IPS-20b (cell line): ENCODE data around the gene CLUH.
"Not testable (repeated sequence)": the region's sequence is repeated elsewhere in the genome, so short reads cannot be mapped to it uniquely, and the experiment has no call there.

Experiments
- H3K27ac ChIP-seq: one replicate; pipeline ENCODE4 v1.5.1; 2013; ENCODE audit warnings: low read length
- H3K27me3 ChIP-seq: 2 replicates; pipeline ENCODE4 v1.6.1; 2013; ENCODE audit warnings: mild to moderate bottlenecking, low read length, inconsistent platforms; ENCODE audit not compliant: insufficient read depth
- H3K36me3 ChIP-seq: 2 replicates; pipeline ENCODE4 v1.6.1; 2013; ENCODE audit warnings: low read depth, mild to moderate bottlenecking, inconsistent platforms, low read length, moderate library complexity; ENCODE audit not compliant: insufficient read depth
- H3K4me1 ChIP-seq: 2 replicates; pipeline ENCODE4 v1.6.1; 2013; ENCODE audit warnings: mild to moderate bottlenecking, control low read depth, inconsistent platforms, low read length, moderate library complexity; ENCODE audit not compliant: insufficient read depth
- H3K4me3 ChIP-seq: 2 replicates; pipeline ENCODE4 v1.5.1; 2013; ENCODE audit warnings: mild to moderate bottlenecking, low read length, inconsistent platforms
- H3K9ac ChIP-seq: 2 replicates; pipeline ENCODE4 v1.6.1; 2013; ENCODE audit warnings: low read depth, mild to moderate bottlenecking, inconsistent platforms, low read length, moderate library complexity
- H3K9me3 ChIP-seq: 2 replicates; pipeline ENCODE4 v1.6.1; 2013; ENCODE audit warnings: mild to moderate bottlenecking, low read depth, low read length, inconsistent platforms; ENCODE audit not compliant: insufficient read depth

Gene CLUH

DNA sequence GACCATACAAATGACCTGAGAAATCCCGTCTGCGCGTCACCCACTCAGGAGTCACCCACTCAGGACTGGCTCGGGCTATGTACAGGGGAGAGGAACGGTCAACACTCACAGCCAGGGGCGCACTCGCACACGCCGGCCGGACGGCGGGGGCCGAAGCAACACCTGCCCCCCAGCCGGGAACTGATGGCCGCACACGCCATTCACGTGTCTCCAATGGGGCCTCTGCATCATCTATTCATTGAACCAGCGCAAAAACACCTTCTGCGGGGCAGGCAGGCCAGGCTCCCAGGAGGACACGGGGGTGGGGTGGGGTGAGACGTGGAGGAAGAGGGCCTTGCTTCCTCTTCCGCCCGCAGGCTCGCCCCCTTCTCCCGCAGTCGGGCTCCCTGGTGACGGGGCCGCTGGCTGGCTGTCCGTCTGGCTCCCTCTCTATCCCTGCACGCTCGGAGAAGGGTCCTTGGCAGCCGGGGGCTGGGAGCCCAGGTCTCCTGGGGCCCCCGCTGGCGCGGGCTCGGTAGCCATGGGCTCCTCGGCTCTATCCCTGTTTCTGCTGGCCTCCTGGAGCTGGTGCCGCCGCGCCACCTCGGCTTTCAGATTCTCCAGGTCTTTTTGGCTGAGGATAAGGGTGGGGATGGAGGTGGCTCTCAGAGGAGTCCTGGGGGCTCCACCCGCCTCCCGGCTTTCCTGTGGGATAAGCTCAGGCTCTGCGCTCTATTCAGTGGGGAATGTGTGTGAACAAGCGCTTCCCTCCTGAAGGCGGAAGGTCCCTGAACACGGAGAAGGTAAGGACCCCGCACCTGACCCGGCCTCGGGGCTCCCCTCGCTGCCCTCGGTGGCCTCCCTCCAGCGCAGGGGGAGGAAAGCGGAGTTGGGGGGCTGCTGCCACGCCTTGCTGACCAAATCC lies 21.1 kb downstream of the CLUH start:
- Histone ChIP-seq H3K9ac (no peak overlapping the region), H3K36me3 (peaks cover 16% of the 10 kb centered on the region), H3K27ac (no peak overlapping the region), H3K27me3 (no peaks in the 10 kb centered on the region), H3K4me1 (no peaks in the 10 kb centered on the region), H3K9me3 (no peaks in the 10 kb centered on the region), H3K4me3 (no peak overlapping the region)

DNA sequence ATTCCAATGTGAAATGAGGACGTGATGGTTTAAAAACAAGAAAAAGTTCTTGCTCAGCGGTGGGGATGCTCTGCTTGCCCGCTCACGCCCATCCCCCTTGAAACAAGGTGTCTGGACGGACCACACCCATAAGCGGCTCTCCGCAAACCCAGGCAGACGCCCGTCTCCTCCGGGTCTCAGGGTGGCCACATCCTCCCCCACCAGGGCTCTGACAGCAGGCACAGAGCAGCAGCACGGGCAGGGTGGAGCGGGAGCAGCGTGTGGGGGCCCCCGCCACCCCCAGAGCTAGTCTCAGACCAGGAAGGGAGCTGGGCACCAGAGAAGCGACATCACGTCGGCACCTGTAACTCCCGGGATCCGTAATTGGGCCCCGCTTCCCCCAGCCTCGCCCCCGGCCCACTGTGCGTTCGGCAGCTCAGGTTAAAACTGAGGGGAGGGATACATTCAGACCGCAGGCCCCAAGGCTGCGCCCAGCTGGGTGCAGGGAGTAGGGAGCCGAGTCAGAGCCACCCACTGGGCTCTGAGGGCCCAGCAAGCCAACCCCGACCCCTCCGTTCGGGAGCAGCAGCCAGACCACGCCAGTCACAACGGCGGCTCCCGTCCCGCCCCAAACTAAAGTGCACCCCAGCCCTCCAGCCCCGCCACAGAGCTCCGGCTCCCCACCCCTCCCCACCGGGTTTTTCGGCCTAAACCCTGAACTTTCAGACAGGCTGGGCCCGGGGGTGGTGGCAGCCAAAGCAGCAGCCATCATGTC lies 22.0 kb downstream of the CLUH start:
- Histone ChIP-seq H3K9ac (no peak overlapping the region), H3K27ac (no peak overlapping the region), H3K27me3 (no peaks in the 10 kb centered on the region), H3K4me3 (no peak overlapping the region), H3K4me1 (no peaks in the 10 kb centered on the region), H3K36me3 (peaks cover 16% of the 10 kb centered on the region), H3K9me3 (no peaks in the 10 kb centered on the region)

DNA sequence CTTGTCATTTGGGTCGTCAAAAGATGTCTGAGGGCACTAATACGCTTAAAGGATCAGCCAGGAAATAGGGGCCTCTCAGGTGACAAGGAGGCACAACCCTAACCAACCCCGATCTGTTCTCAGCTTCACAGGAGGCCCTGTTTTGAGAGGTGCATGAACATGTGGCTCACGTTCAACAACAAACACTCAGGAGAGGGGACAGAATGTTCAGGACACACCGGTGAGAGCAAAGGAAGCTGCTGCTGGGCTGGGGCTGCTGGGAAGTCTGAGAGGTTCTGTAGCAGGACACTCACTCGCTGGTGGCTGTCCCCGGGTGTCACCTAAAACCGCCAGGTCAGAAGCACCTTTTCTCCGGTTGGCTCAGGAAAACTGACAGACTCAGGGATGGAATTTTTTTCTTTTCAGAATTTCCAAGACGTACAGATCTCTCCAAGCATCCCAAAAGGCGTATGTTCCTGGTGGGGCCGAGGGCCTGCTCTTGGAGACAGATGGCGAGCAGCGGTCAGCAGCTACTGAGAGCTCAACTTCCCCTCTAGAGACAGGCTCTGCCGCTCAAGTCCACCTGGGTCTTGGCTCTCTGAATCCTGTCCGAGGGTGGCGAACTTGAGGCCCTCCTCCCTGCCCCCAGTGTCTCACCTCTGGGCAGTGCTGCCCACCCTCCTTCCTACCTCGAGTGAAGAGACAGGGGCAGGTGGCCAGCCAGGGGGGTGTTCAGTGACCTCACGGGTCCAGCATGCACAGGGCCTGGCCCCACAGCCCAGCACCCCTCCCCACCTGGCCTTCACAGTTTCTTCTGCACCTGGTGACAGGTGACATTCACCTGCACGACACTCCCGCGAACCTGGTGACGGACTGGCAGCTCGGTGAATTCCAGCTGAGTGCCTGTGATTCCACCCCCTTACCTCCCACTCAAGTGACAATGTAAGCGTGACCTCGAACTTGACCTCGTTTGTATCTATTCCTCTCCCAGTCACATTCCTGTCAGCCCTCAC lies 22.9 kb downstream of the CLUH start:
- no peaks in the 10 kb centered on the region for H3K9me3 ChIP-seq
- no peak overlapping the region for H3K27ac ChIP-seq
- H3K4me3 ChIP-seq: no peak overlapping the region
- H3K27me3 ChIP-seq: no peaks in the 10 kb centered on the region
- H3K9ac ChIP-seq: no peak overlapping the region
- peaks cover 16% of the 10 kb centered on the region; the same call in 1 of the 2 replicates for H3K36me3 ChIP-seq
- H3K4me1 ChIP-seq: no peaks in the 10 kb centered on the region

DNA sequence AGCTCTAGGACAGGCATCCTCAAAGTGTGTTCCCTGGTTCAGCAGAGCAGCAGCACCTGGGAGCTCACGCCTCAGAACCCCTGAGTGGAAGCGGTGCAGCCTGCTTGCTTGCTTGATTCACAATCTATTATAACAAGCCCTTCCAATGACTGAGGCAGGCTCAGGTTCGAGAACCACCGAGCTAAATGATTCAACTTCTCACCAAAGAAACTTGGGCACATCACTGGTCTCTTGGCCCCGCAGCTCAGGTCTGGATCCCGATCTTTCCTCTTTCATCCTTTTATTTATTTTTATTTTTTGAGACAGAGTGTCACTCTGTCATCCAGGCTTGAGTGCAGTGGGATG lies 24.5 kb downstream of the CLUH start:
- Histone ChIP-seq H3K9me3 (no peaks in the 10 kb centered on the region), H3K9ac (no peak overlapping the region), H3K36me3 (peaks cover 32% of the 10 kb centered on the region)

DNA sequence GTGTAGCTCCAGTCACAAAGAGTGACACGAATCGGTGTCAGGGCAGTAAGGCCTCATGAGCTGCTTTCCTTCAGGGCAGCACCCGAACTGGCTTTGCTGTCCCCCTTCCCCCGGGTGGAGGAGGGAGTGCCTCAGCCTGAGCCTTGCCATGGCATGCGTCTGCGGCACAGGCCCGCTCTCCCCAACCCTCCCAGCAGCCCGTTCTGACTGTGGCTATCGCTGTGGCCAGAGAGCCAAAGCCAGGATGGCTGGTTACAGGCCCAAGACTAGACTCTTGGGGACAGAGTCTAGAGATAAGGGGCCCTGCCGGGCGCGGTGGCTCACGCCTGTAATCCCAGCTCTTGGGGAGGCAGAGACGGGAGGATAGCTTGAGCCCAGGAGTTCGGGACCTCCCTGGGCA lies 25.9 kb downstream of the CLUH start:
- no peak overlapping the region for H3K27ac ChIP-seq
- no peak overlapping the region for H3K4me3 ChIP-seq
- no peaks in the 10 kb centered on the region for H3K27me3 ChIP-seq
- H3K9me3 ChIP-seq: no peaks in the 10 kb centered on the region
- H3K9ac ChIP-seq: no peak overlapping the region
- H3K36me3 ChIP-seq: peaks cover 37% of the 10 kb centered on the region
- no peaks in the 10 kb centered on the region for H3K4me1 ChIP-seq

More for the DNA sequence above, 24.5 kb downstream of the CLUH start:
- Histone ChIP-seq H3K4me1 (no peaks in the 10 kb centered on the region), H3K4me3 (no peak overlapping the region), H3K27ac (no peak overlapping the region), H3K27me3 (no peaks in the 10 kb centered on the region)

DNA sequence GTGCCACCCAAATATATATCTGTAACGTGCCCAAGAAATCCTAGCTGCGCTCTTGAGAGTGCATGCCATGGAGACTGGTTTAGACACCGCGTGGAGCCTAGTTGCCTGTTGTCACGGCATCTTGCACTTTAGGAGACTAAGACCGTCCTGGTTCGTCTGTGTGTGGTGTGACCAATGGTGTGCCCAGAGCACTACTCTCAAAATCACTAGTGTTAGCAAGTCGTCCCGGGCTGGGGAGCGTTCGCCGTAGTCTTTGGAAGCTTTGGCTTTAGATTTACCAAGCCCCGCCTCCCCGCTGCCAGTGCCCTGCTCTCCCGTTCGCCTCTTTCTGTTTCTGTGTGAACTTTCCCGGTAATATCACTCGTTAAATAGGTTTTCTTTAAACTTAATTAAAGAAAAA lies 27.0 kb downstream of the CLUH start:
- Histone ChIP-seq H3K27ac (no peak overlapping the region), H3K9me3 (no peaks in the 10 kb centered on the region), H3K9ac (no peak overlapping the region), H3K4me1 (no peaks in the 10 kb centered on the region), H3K27me3 (no peaks in the 10 kb centered on the region), H3K36me3 (peaks cover 49% of the 10 kb centered on the region), H3K4me3 (no peak overlapping the region)

DNA sequence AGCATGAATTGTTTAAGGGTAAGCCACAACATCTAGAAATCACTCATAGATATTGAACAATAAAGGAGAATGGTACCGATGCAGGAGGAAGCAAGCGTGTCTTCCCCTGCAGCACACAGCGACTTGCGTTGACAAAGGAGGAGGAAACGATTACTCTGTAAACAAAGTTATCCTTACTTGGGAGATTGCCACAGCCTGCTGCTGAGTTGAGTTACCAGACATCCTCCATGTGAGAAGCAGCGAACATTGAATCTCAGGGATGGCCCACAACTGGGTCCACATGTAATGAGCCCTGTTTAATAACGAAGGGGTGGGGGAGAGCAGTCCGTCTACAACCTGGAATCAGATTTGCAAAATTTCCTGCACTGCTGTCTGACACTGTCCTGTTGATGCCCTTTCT lies 27.7 kb downstream of the CLUH start:
- H3K27me3 ChIP-seq: no peaks in the 10 kb centered on the region
- no peak overlapping the region for H3K27ac ChIP-seq
- peaks cover 55% of the 10 kb centered on the region for H3K36me3 ChIP-seq

DNA sequence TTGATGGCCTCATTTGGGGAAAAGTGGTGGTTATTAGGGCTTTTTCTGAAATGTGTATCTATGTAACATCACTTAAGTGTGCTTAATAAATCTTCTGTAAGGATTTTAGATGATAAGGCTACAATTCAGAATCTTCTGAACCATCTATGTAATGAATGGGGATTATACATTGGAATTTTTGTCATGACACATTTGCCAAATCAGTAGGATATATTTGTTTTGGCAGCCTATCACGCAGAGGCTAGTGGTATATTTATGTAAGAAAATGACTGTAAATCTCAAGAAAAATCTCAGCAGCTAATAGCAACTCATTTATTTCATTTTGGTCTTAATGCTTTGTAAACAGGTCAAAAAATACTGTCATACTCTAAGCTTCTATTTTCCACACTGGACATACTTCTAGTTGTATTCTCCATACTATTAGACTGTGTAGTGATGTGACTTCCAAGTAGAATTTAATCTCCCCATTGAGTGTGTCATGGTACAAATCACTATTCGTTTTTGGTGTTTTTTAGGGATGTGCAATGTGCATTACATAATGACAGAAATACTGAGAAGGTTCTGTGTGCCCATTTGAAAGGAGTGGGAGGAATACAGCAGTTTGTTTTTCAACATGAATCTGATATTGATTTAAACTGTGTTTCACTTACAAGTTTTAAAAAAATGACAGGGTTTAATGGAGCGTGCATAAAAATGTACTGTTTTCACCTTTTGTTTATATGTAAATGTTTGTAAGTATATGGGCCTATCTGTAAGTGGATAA lies 29.2 kb downstream of the CLUH start:
- H3K36me3 ChIP-seq: peaks cover 66% of the 10 kb centered on the region
- no peaks in the 10 kb centered on the region for H3K9me3 ChIP-seq
- H3K4me1 ChIP-seq: no peaks in the 10 kb centered on the region
- H3K4me3 ChIP-seq: no peak overlapping the region
- H3K27ac ChIP-seq: no peak overlapping the region
- H3K9ac ChIP-seq: no peak overlapping the region
- H3K27me3 ChIP-seq: no peaks in the 10 kb centered on the region

More for the DNA sequence above, 27.7 kb downstream of the CLUH start:
- Histone ChIP-seq H3K4me3 (no peak overlapping the region), H3K4me1 (no peaks in the 10 kb centered on the region), H3K9me3 (no peaks in the 10 kb centered on the region), H3K9ac (no peak overlapping the region)

DNA sequence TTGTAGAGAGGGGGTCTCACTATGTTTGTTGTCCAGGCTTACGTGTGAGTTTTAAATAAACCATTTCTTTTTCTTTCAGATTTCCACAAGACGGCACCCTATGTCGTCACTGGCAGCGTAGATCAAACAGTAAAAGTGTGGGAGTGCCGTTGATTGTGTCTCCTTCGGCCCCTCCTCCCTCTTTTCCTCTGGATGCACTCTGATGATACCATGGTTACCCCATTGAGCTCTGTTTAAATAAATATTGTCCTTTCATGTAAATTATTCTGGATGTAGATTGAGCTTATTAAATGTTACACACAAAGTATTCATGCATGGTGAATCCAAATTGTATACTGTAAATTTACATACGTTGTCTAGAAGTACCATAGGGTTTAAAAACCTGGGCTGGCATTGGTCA lies 29.9 kb downstream of the CLUH start:
- Histone ChIP-seq H3K27me3 (no peaks in the 10 kb centered on the region), H3K4me1 (no peaks in the 10 kb centered on the region), H3K36me3 (peaks cover 72% of the 10 kb centered on the region), H3K27ac (no peak overlapping the region), H3K9ac (no peak overlapping the region), H3K4me3 (no peak overlapping the region), H3K9me3 (no peaks in the 10 kb centered on the region)

DNA sequence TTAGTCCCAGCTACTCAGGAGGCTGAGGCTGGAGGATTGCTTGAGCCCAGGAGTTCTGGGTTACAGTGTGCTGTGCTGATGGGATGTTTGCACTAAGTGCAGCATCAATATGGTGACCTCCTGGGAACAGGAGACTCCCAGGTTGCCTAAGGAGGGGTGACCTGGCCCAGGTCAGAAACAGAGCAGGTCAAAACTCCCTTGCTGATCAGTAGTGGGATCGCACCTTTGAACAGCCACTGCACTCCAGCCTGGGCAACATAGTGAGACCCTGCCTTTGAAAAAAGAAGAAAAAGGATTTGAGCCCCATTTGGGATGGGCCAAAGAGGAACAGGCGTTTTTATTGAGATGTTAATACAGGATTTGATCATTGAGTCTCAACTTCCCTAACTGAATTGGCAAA lies 30.6 kb downstream of the CLUH start:
- Histone ChIP-seq H3K4me3 (no peak overlapping the region), H3K9me3 (no peaks in the 10 kb centered on the region), H3K27me3 (no peaks in the 10 kb centered on the region), H3K4me1 (no peaks in the 10 kb centered on the region), H3K27ac (no peak overlapping the region), H3K9ac (no peak overlapping the region), H3K36me3 (peaks cover 79% of the 10 kb centered on the region)

DNA sequence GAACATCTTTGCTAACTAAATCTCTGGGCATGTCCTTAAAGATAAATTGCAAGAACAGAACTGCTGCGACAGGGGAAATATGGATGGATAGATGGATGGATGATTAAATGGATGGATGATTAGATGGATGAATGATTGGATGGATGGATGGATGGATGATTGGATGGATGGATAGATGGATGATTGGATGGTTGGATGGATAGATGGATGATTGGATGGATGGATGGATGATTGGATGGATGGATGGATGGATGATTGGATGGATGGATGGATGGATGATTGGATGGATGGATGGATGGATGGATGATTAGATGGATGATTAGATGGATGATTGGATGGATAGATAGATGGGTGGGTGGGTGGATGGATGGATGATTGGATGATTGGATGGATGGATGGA lies 32.3 kb downstream of the CLUH start:
- H3K9ac ChIP-seq, H3K4me3 ChIP-seq, H3K9me3 ChIP-seq, H3K27me3 ChIP-seq, H3K4me1 ChIP-seq, H3K27ac ChIP-seq: not testable (repeated sequence)
- peaks cover 94% of the 10 kb centered on the region for H3K36me3 ChIP-seq
